K562 (cell line): ENCODE results near the gene ZNF213. TPM values are rescaled to one million over a fixed set of nuclear protein-coding genes. Genes with fewer than 3 reads are reported as not detected.
A peak's percentile ranks its signal among the peaks of the same experiment; 100 is the strongest.

Experiments used
- ELF1 ChIP-seq: fragments of 200-800 bp; sonication (Bioruptor generic); IDR thresholded peaks from 2 replicates; pipeline ENCODE4 v1.6.1; 2016; ENCODE audit warnings: missing genetic modification characterization, missing compliant biosample characterization
- EP400 ChIP-seq: fragments of 450-650 bp; IDR thresholded peaks from 2 replicates; pipeline ENCODE4 v1.6.1; 2017; ENCODE audit warnings: antibody characterized with exemption, mild to moderate bottlenecking, moderate library complexity
- ESRRA ChIP-seq: fragments of 450-650 bp; IDR thresholded peaks from 2 replicates; pipeline ENCODE4 v1.6.1; 2014; ENCODE audit warnings: low read depth, mild to moderate bottlenecking, moderate library complexity, borderline replicate concordance
- MGA ChIP-seq: fragments of 450-650 bp; IDR thresholded peaks from 2 replicates; pipeline ENCODE4 v1.6.1; 2016; ENCODE audit warnings: mild to moderate bottlenecking, moderate library complexity
- PHF21A ChIP-seq: fragments of 450-650 bp; IDR thresholded peaks from 2 replicates; pipeline ENCODE4 v1.6.1; 2017; ENCODE audit warnings: low read depth, borderline replicate concordance
- RNF219 ChIP-seq: fragments of 250-450 bp; sonication (Bioruptor Pico); IDR thresholded peaks from 2 replicates; pipeline ENCODE4 v1.5.0; 2022; ENCODE audit warnings: mild to moderate bottlenecking
- TCF3 ChIP-seq: sonication (generic); formaldehyde crosslinking; IDR thresholded peaks from 2 replicates; pipeline ENCODE4 v1.4.0; 2020; ENCODE audit warnings: mild to moderate bottlenecking, missing genetic modification reagents
- ZFX ChIP-seq: sonication (generic); formaldehyde crosslinking; IDR thresholded peaks from 2 replicates; pipeline ENCODE4 v1.8.0; 2022; ENCODE audit warnings: mild to moderate bottlenecking, missing genetic modification reagents, moderate library complexity
- ZNF311 ChIP-seq: fragments of 250-450 bp; sonication (Bioruptor Pico); IDR thresholded peaks from 2 replicates; pipeline ENCODE4 v1.4.0; 2020; ENCODE audit warnings: mild to moderate bottlenecking, moderate library complexity
- ZNF586 ChIP-seq: fragments of 450-650 bp; formaldehyde crosslinking; conservative IDR thresholded peaks from 2 replicates; pipeline ENCODE4 v1.4.0; 2020; ENCODE audit warnings: mild to moderate bottlenecking, moderate library complexity
- ZNF639 ChIP-seq, 2 experiments: fragments of 200-800 bp in 1 of 2; sonication (Bioruptor generic) in 1 of 2; sonication (generic) in 1 of 2; formaldehyde crosslinking in 1 of 2; IDR thresholded peaks in 1 of 2; conservative IDR thresholded peaks in 1 of 2; 2 replicates each; pipeline versions ENCODE4 v1.5.0 to v1.6.1; 2016 to 2020; ENCODE audit warnings: missing compliant biosample characterization in 1 of 2, missing genetic modification characterization in 1 of 2, missing genetic modification reagents in 1 of 2
- polyA plus RNA-seq, 8 experiments: library from polyadenylated mRNA; depleted of rRNA in 4 of 8; stranded (reverse) in 5 of 8; unstranded in 3 of 8; fragments of >200 nt; fragmentation: Nextera tagmentation in 2 of 8; fragmentation: Illumina TruSeq in 1 of 8; extraction: Ambion mirVana in 2 of 8; extraction: Trizol in 1 of 8; gene quantifications; 2 replicates each; pipeline versions ENCODE4 v1.2.1 to v1.2.3, GENCODE V29; 2011 to 2014; ENCODE audit warnings: inconsistent platforms in 1 of 8, missing spikeins in 1 of 8
- total RNA-seq, 7 experiments: library from RNA; depleted of rRNA in 6 of 7; stranded (reverse); fragments of >200 nt in 6 of 7; fragmentation: Illumina TruSeq in 2 of 7; extraction: Trizol in 2 of 7; gene quantifications; 2 replicates each; pipeline versions ENCODE4 v1.2.1 to v1.2.3, GENCODE V29; 2011 to 2021; ENCODE audit warnings: low replicate concordance in 1 of 7

The ZNF213 gene
- total and polyA plus RNA-seq, 9 of the 15 experiments (the other 6 are each of a cell fraction or from before 2014, with no cell fraction given) = 0.49 to 10.0 (median 1.8) TPM

- TF ChIP-seq ZNF639 (CRISPR knock-in tag; conservative IDR thresholded peaks at IDR 0.05 in 1 of 2, IDR thresholded peaks at IDR 0.05 in 1 of 2) (no peak), ZNF311 (CRISPR knock-in tag) (no peak), PHF21A (peak; percentile 50; the same call in 1 of the 2 replicates), ELF1 (no peak; the same call in 1 of the 2 replicates), ESRRA (no peak), ZNF586 (CRISPR knock-in tag) (no peak), TCF3 (CRISPR knock-in tag) (no peak), ZFX (CRISPR knock-in tag) (peak; percentile 65), MGA (peak; percentile 95), EP400 (peak; percentile 36; the same call in 1 of the 2 replicates), RNF219 (CRISPR knock-in tag) (no peak)
These were observed 54.3 kb downstream of the ZNF213 start (continued) for GRCh38 chr16:3188925-3189825.
